ENCODE measurements around the gene PLEK.

Gene PLEK

DNA sequence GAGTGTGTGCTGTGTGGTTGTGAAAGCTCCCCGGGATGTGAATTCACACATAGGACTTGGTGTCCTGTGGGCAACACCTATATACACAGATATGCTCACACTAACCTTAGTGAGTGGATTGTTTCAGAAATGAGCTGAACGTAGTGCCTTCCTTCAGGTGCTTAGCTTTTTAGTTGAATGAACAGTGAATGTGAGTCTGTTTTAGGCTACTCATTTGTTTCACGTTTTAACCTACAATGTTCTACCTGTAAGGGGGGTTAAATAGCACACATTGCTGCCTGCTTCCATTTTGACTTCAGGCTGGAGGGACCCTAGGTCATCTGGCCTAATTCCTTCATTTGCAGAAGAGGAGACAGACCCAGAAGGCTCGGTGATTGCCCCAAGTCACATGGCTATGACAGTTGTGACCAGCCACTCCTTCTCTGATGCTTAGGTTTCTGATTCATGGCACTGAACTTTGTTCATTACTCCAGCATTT is 1.0 kb downstream of the PLEK start:
- no peaks in the 10 kb centered on the region for H3K4me1 ChIP-seq
- TF ChIP-seq, protein P1, sequence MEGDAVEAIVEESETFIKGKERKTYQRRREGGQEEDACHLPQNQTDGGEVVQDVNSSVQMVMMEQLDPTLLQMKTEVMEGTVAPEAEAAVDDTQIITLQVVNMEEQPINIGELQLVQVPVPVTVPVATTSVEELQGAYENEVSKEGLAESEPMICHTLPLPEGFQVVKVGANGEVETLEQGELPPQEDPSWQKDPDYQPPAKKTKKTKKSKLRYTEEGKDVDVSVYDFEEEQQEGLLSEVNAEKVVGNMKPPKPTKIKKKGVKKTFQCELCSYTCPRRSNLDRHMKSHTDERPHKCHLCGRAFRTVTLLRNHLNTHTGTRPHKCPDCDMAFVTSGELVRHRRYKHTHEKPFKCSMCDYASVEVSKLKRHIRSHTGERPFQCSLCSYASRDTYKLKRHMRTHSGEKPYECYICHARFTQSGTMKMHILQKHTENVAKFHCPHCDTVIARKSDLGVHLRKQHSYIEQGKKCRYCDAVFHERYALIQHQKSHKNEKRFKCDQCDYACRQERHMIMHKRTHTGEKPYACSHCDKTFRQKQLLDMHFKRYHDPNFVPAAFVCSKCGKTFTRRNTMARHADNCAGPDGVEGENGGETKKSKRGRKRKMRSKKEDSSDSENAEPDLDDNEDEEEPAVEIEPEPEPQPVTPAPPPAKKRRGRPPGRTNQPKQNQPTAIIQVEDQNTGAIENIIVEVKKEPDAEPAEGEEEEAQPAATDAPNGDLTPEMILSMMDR (IDR thresholded peaks at IDR 0.05): no peak
- H3K27ac ChIP-seq: no peak overlapping the region
- intact Hi-C loops (cut with DNase I; ENCODE audit: low total_unique reads): no loop called here
- no peaks in the 10 kb centered on the region for H3K9me3 ChIP-seq
- H3K4me3 ChIP-seq: peak overlapping the region; percentile 30 to 31
- no peaks in the 10 kb centered on the region for H3K36me3 ChIP-seq
- H3K27me3 ChIP-seq: no peaks in the 10 kb centered on the region
- no peak for DNase-seq

DNA sequence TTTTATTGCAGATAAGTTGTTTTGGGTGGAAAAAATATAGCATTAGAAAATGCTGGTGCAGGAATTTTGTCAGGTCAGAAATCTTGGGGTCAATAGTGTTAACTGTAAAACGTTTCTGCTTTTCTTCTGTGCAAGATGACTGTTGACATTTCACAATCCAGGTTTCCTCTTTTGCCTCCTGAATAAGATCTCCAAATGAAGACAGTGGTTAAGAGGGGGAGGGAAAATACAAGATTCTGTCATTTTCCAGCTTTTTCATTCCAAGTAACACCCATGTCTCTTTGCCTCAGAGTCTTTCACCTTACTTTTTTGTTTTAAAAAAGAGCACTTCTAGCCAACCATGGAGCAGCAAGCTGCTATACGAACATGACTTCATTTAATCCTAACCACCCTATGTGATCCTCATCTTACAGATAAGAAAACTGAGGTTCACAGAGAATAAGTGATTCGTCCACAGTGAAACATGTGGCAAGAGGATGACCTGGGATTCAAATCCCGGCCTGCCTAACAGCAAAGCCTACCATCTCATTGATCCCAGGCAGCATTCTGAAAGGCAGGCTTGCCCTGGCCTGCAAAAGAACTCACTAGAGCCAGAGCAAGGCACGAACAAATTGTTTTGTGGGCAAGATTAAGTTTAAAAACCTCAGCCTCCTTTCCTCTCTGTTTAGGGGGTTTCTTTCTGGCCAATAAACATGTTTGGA is 3.0 kb downstream of the PLEK start:
- Histone ChIP-seq H3K27ac (no peak overlapping the region), H3K27me3 (no peaks in the 10 kb centered on the region), H3K4me1 (no peaks in the 10 kb centered on the region), H3K36me3 (no peaks in the 10 kb centered on the region), H3K9me3 (no peaks in the 10 kb centered on the region), H3K4me3 (no peak overlapping the region)
- intact Hi-C loops (cut with DNase I; ENCODE audit: low total_unique reads): no loop called here
- DNase-seq: no peak
- TF ChIP-seq, protein P1 (IDR thresholded peaks at IDR 0.05): no peak

DNA sequence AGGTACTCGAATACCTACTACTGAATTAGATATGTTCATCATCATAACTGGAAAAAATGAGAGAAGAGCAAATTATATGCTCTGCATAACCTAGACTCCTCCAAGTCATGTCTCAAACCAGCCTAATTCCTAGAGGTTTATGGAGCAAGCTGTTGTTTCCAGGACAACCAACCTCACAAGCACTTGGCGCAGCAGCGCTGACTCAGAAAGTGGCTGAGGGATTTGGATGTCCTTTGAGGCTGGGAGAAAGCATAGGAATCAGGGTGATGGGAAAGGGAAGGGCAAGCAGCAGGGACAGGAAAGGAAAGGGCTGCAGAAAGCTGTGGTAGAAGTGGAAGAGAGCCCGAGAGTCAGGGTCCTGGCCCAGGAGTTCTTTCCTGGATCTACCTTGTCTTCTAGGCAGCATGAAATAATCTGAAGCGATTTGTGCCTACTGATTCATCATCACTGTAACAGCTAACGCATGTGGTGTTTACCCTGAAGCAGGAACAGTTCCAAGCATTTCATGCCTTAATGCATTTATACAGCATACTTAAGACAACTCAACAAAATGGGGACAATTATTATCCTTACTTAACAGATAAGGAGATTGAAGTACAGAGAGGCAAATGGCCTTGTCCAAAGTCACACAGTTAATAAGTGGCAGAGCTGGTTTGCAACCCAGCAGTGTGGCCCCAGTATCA is 3.7 kb downstream of the PLEK start:
- Histone ChIP-seq H3K9me3 (no peaks in the 10 kb centered on the region), H3K36me3 (no peaks in the 10 kb centered on the region), H3K27ac (no peak overlapping the region), H3K4me1 (no peaks in the 10 kb centered on the region), H3K4me3 (no peak overlapping the region), H3K27me3 (no peaks in the 10 kb centered on the region)
- intact Hi-C loops (cut with DNase I; ENCODE audit: low total_unique reads): no loop called here
- DNase-seq: no peak
- TF ChIP-seq, protein P1 (IDR thresholded peaks at IDR 0.05): no peak

DNA sequence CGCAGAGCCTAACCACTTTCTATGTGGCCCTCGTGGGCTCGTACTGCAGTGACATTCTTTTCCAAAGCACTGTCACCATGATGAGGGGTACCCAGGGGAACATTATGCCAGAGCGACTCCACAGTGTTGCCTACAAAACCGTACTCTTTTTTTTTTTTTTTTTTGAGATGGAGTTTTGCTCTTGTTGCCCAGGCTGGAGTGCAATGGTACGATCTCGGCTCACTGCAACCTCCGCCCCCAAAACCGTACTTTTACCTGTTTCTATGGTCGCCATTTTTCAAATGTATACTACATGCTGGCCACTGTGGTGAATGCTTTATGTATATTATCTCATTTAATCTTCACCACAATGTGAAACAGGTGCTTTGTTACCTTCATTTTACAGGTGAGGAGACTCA is 4.3 kb downstream of the PLEK start:
- Histone ChIP-seq H3K9me3 (no peaks in the 10 kb centered on the region), H3K4me1 (no peaks in the 10 kb centered on the region), H3K4me3 (no peak overlapping the region), H3K36me3 (no peaks in the 10 kb centered on the region), H3K27ac (no peak overlapping the region), H3K27me3 (no peaks in the 10 kb centered on the region)
- intact Hi-C loops (cut with DNase I; ENCODE audit: low total_unique reads): no loop called here
- no peak for DNase-seq
- TF ChIP-seq, protein P1 (IDR thresholded peaks at IDR 0.05): no peak

DNA sequence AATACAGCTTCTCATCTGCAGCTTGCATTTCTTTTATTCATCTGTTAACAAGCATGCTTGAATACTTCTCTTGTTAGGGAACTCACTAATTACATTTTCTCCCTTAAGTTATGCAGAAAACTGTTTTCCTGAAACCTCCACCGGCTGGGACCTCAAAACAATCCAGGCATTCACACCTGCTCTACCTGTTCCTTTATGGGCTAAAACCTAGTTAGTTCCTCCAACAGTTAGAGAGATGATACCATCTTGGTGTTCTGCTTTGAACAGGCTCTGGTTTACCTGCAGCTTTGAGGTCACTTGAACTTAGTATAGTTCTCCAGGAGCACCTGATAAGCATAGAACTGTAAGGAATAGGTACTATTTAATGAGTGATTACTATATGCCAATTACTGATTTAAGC is 6.1 kb downstream of the PLEK start:
- Histone ChIP-seq H3K9me3 (no peaks in the 10 kb centered on the region), H3K4me3 (no peak overlapping the region), H3K36me3 (no peaks in the 10 kb centered on the region), H3K27ac (no peak overlapping the region), H3K27me3 (no peaks in the 10 kb centered on the region), H3K4me1 (no peaks in the 10 kb centered on the region)
- DNase-seq: no peak
- intact Hi-C loops (cut with DNase I; ENCODE audit: low total_unique reads): no loop called here
- TF ChIP-seq, protein P1 (IDR thresholded peaks at IDR 0.05): no peak
